Upper lobe of left lung (tissue), 6 donors: ENCODE measurements around the gene PCYT1A. TPM values are rescaled to one million over a fixed set of nuclear protein-coding genes. Genes with fewer than 3 reads are reported as not detected.

Source experiments
- ATAC-seq, 2 donors: fragments of 200-7000 bp; cut with Tn5 transposase; one replicate each; pipeline ENCODE4 v1.9.1; 2022; ENCODE audit warnings: mild to moderate bottlenecking in 2 of 2, moderate library complexity in 2 of 2; ENCODE audit not compliant: low FRiP score in 2 of 2
- DNase-seq, 2 donors: peaks; one replicate each; pipeline ENCODE4 v3.0.0-alpha.2; 2019 to 2020
- H3K27ac ChIP-seq, 4 donors: fragments of 200-600 bp; sonication (generic); one replicate each; pipeline ENCODE4 v1.5.1; 2016 to 2019
- H3K27me3 ChIP-seq, 4 donors: fragments of 200-600 bp; sonication (generic); one replicate each; pipeline ENCODE4 v1.5.1; 2017 to 2019
- H3K36me3 ChIP-seq, 4 donors: fragments of 200-600 bp; sonication (generic); one replicate each; pipeline ENCODE4 v1.5.1; 2016 to 2019
- H3K4me1 ChIP-seq, 4 donors: fragments of 200-600 bp; sonication (generic); one replicate each; pipeline ENCODE4 v1.5.1; 2018 to 2019
- H3K4me3 ChIP-seq, 4 donors: fragments of 200-600 bp; sonication (generic); one replicate each; pipeline ENCODE4 v1.5.1; 2017 to 2019; ENCODE audit warnings: mild to moderate bottlenecking in 2 of 4, moderate library complexity in 1 of 4
- H3K9me3 ChIP-seq, 4 donors: fragments of 200-600 bp; sonication (generic); one replicate each; pipeline ENCODE4 v1.5.1; 2018 to 2019
- CTCF ChIP-seq, 6 experiments: fragments of 450-650 bp in 4 of 6; fragments of 200-600 bp in 2 of 6; sonication (generic) in 2 of 6; IDR thresholded peaks; one replicate each; pipeline ENCODE4 v1.5.1; 2016 to 2019; ENCODE audit warnings: antibody characterized with exemption in 6 of 6
- EP300 ChIP-seq, 4 donors: sonication (generic); formaldehyde crosslinking; IDR thresholded peaks; one replicate each; pipeline ENCODE4 v1.5.1; 2017; ENCODE audit warnings: antibody characterized with exemption in 4 of 4, control low read depth in 2 of 4
- POLR2A ChIP-seq, 4 donors: fragments of 450-650 bp; IDR thresholded peaks; one replicate each; pipeline ENCODE4 v1.5.1; 2016 to 2017; ENCODE audit warnings: antibody characterized with exemption in 4 of 4, mild to moderate bottlenecking in 2 of 4
- POLR2AphosphoS5 ChIP-seq, 2 donors: sonication (generic); formaldehyde crosslinking; IDR thresholded peaks; one replicate each; pipeline ENCODE4 v1.5.1; 2017; ENCODE audit warnings: antibody characterized with exemption in 2 of 2
- WGBS, 2 donors: methylation state at CpG; one replicate each; pipeline ENCODE4 v1.1.5; 2017 to 2018; 5-methylcytosine and 5-hydroxymethylcytosine counted together
- total RNA-seq, 6 donors: library from RNA; depleted of rRNA in 4 of 6; stranded (reverse); fragments of >200 nt in 4 of 6; gene quantifications; one replicate each; pipeline versions ENCODE4 v1.1.0 to v1.2.1, GENCODE V29; 2016 to 2021
- donor health status: DM: no; HTN: no; CAD: no; lungs with moderate emphysema.
- donor health status: DM: no; HTN: yes; CAD: no; lungs with severe emphysema.

Gene PCYT1A
- total RNA-seq, 6 donors from 2014 or later: 51.6 to 75.2 (median 68.5) TPM

GRCh38 chr3:196216681-196217211, 70.8 kb downstream of the PCYT1A start:
- Histone ChIP-seq H3K4me1 (peaks cover 10 to 20% (median 14%) of the 10 kb centered on the region in 4 donors), H3K9me3 (no peaks in the 10 kb centered on the region), H3K27me3 (no peaks in the 10 kb centered on the region), H3K27ac (no peak overlapping the region), H3K4me3 (peak overlapping the region in 2 of 4 donors; percentile 12 to 25), H3K36me3 (no peaks in the 10 kb centered on the region)
- ATAC-seq: no peak
- 56% methylated on average over 25 of the region's 25 CpGs; no CpG with 5 or more reads in 1 of the 2 donors for WGBS, 2 donors
- TF ChIP-seq EP300 (IDR thresholded peaks at IDR 0.05) (no peak), POLR2A (IDR thresholded peaks at IDR 0.05) (no peak), CTCF (IDR thresholded peaks at IDR 0.05) (no peak), POLR2AphosphoS5 (IDR thresholded peaks at IDR 0.05) (no peak)
- DNase-seq: no peak

- Histone ChIP-seq H3K9me3 (no peaks in the 10 kb centered on the region), H3K4me1 (peaks cover 10 to 20% (median 14%) of the 10 kb centered on the region in 4 donors), H3K36me3 (no peaks in the 10 kb centered on the region), H3K27ac (no peak within 1 kb of the TSS), H3K27me3 (no peaks in the 10 kb centered on the region), H3K4me3 (peak within 1 kb of the TSS in 2 of 4 donors; percentile 12 to 25)
- TF ChIP-seq POLR2AphosphoS5 (IDR thresholded peaks at IDR 0.05) (no peak), POLR2A (IDR thresholded peaks at IDR 0.05) (no peak), EP300 (IDR thresholded peaks at IDR 0.05) (no peak), CTCF (IDR thresholded peaks at IDR 0.05) (no peak)
- ATAC-seq (no peak), DNase-seq (no peak)
- 44 to 65% methylated on average over 7 to 15 of the region's 15 CpGs for WGBS, 2 donors
Observed at GRCh38 chr3:196216089-196216564, 71.4 kb downstream of the PCYT1A start, which contains the start of gene SLC51A. Gene SLC51A, plus strand, starts transcription at chr3:196216534. Its CDS starts 179 bp downstream, at chr3:196216713.

GRCh38 chr3:196215493-196216020, 72.0 kb downstream of the PCYT1A start:
- Histone ChIP-seq H3K27ac (no peak overlapping the region), H3K4me3 (no peak overlapping the region), H3K27me3 (no peaks in the 10 kb centered on the region), H3K9me3 (no peaks in the 10 kb centered on the region), H3K36me3 (no peaks in the 10 kb centered on the region), H3K4me1 (peaks cover 10 to 20% (median 14%) of the 10 kb centered on the region in 4 donors)
- ATAC-seq (no peak), DNase-seq (no peak)
- WGBS, 2 donors: 66 to 77% methylated on average over 10 of the region's 10 CpGs
- TF ChIP-seq POLR2A (IDR thresholded peaks at IDR 0.05) (no peak), CTCF (IDR thresholded peaks at IDR 0.05) (no peak), POLR2AphosphoS5 (IDR thresholded peaks at IDR 0.05) (no peak), EP300 (IDR thresholded peaks at IDR 0.05) (no peak)

- Histone ChIP-seq H3K27ac (no peak overlapping the region), H3K4me3 (no peak overlapping the region), H3K36me3 (no peaks in the 10 kb centered on the region), H3K27me3 (no peaks in the 10 kb centered on the region), H3K9me3 (no peaks in the 10 kb centered on the region), H3K4me1 (peaks cover 6 to 20% (median 12%) of the 10 kb centered on the region in 4 donors)
- ATAC-seq (no peak), DNase-seq (no peak)
- TF ChIP-seq POLR2A (IDR thresholded peaks at IDR 0.05): no peak
- TF ChIP-seq EP300 (IDR thresholded peaks at IDR 0.05): no peak
- no peak for TF ChIP-seq CTCF (IDR thresholded peaks at IDR 0.05)
- TF ChIP-seq POLR2AphosphoS5 (IDR thresholded peaks at IDR 0.05): no peak
- 83 to 85% methylated on average over 15 of the region's 16 CpGs for WGBS, 2 donors
Observed at GRCh38 chr3:196214783-196215441, 72.6 kb downstream of the PCYT1A start.
